HCT116 (cell line): Measurements from ENCODE around the gene ST7. TPM values are rescaled to one million over a fixed set of nuclear protein-coding genes. Genes with fewer than 3 reads are reported as not detected.

Experiments
- ATAC-seq: fragments of 200-7000 bp; cut with Tn5 transposase; 2 replicates; pipeline ENCODE4 v1.9.1; 2020; ENCODE audit warnings: mild to moderate bottlenecking, moderate library complexity
- BruUV-seq: library from RNA; stranded (reverse); fragments of 400-500 nt; replicated peaks from 2 replicates; lab custom pipeline; 2021; lab: Mats Ljungman, UMichigan
- CTCF ChIA-PET: fragments of 300-600 bp; sonication (Branson Sonifier 250); formaldehyde crosslinking; loops from one replicate; lab custom pipeline; 2021; ENCODE audit warnings: antibody characterized with exemption; lab: Charles Lee
- POLR2A ChIA-PET: fragments of 300-600, 350-600 bp; sonication (Branson Sonifier 250); formaldehyde crosslinking; loops from one replicate; lab custom pipeline; 2021; ENCODE audit warnings: antibody characterized with exemption; lab: Charles Lee
- RAD21 ChIA-PET, 2 experiments: fragments of 300-600 bp; sonication (Branson Sonifier 250); formaldehyde crosslinking; loops; one replicate each; lab custom pipeline; 2023; ENCODE audit warnings: low total read pairs in 2 of 2; ENCODE audit not compliant: uncharacterized antibody in 2 of 2, unreplicated experiment in 2 of 2, low non-redundant PET in 1 of 2; lab: Charles Lee
- DNase-seq: peaks from one replicate; pipeline ENCODE4 v3.0.0-alpha.2; 2010; ENCODE audit warnings: low read depth, low spot score
- H2AFZ ChIP-seq: fragments of 200-600 bp; shearing (Covaris generic), sonication (generic); 2 replicates; pipeline ENCODE4 v1.6.1; 2017; ENCODE audit warnings: low read depth, mixed run types, mixed read lengths, antibody characterized with exemption, low read length; ENCODE audit not compliant: poor library complexity, severe bottlenecking
- H3K27ac ChIP-seq: 2 replicates; pipeline ENCODE4 v1.5.1; 2012; ENCODE audit warnings: low read depth, low read length
- H3K27me3 ChIP-seq: fragments of 200-600 bp; sonication (generic); 2 replicates; pipeline ENCODE4 v1.6.1; 2016; ENCODE audit warnings: mixed run types, low read length, mixed read lengths; ENCODE audit not compliant: insufficient read depth
- H3K36me3 ChIP-seq, 2 experiments: fragments of 200-500 bp in 1 of 2; fragments of 200-600 bp in 1 of 2; sonication (Bioruptor generic) in 1 of 2; sonication (generic) in 1 of 2; 2 replicates each; pipeline versions ENCODE4 v1.5.1 to v1.6.1; 2014 to 2016; ENCODE audit warnings: low read length in 2 of 2, inconsistent platforms in 1 of 2, mixed read lengths in 1 of 2, mixed run types in 1 of 2; ENCODE audit not compliant: insufficient read depth in 2 of 2, control insufficient read depth in 1 of 2
- H3K4me1 ChIP-seq, 2 experiments: fragments of 200-600 bp in 1 of 2; sonication (generic) in 1 of 2; 2 replicates each; pipeline versions ENCODE4 v1.5.1 to v1.6.1; 2012 to 2017; ENCODE audit warnings: low read length in 2 of 2, inconsistent platforms in 1 of 2, mild to moderate bottlenecking in 1 of 2, mixed read lengths in 1 of 2, mixed run types in 1 of 2, moderate library complexity in 1 of 2; ENCODE audit not compliant: insufficient read depth in 2 of 2, control insufficient read depth in 1 of 2
- H3K4me2 ChIP-seq: fragments of 200-600 bp; sonication (generic); 2 replicates; pipeline ENCODE4 v1.6.1; 2017; ENCODE audit warnings: mixed run types, low read length, mixed read lengths
- H3K4me3 ChIP-seq, 2 experiments: fragments of 200-600 bp in 1 of 2; sonication (generic) in 1 of 2; replicated peaks in 1 of 2; 2 replicates each; pipeline ENCODE4 v1.5.1; 2011 to 2016; ENCODE audit warnings: low read length in 2 of 2, control low read depth in 1 of 2, low read depth in 1 of 2, mild to moderate bottlenecking in 1 of 2, mixed read lengths in 1 of 2, mixed run types in 1 of 2
- H3K79me2 ChIP-seq: fragments of 200-600 bp; sonication (generic); 2 replicates; pipeline ENCODE4 v1.6.1; 2017; ENCODE audit warnings: mild to moderate bottlenecking, mixed run types, low read length, moderate library complexity, mixed read lengths; ENCODE audit not compliant: insufficient read depth
- H3K9ac ChIP-seq: fragments of 200-600 bp; sonication (generic); 2 replicates; pipeline ENCODE4 v1.6.1; 2016; ENCODE audit warnings: low read length, mixed read lengths
- H3K9me2 ChIP-seq: fragments of 200-600 bp; sonication (generic), shearing (Covaris generic); 2 replicates; pipeline ENCODE4 v1.6.1; 2017; ENCODE audit warnings: mixed run types, mild to moderate bottlenecking, moderate library complexity; ENCODE audit not compliant: insufficient read depth
- H3K9me3 ChIP-seq, 2 experiments: fragments of 200-500 bp in 1 of 2; fragments of 200-600 bp in 1 of 2; sonication (Bioruptor generic) in 1 of 2; sonication (generic) in 1 of 2; 2 replicates each; pipeline ENCODE4 v1.6.1; 2014 to 2017; ENCODE audit warnings: low read length in 2 of 2, mixed read lengths in 2 of 2, inconsistent platforms in 1 of 2, low read depth in 1 of 2, mild to moderate bottlenecking in 1 of 2, mixed run types in 1 of 2, moderate library complexity in 1 of 2; ENCODE audit not compliant: control insufficient read depth in 1 of 2, insufficient read depth in 1 of 2
- H4K20me1 ChIP-seq: fragments of 200-600 bp; sonication (generic), shearing (Covaris generic); 2 replicates; pipeline ENCODE4 v1.6.1; 2017; ENCODE audit warnings: mixed run types, mild to moderate bottlenecking, moderate library complexity; ENCODE audit not compliant: insufficient read depth
- CTCF ChIP-seq, 3 experiments: fragments of 200-600 bp in 1 of 3; sonication (generic) in 1 of 3; IDR thresholded peaks in 2 of 3; conservative IDR thresholded peaks in 1 of 3; 2 replicates each; pipeline ENCODE4 v1.5.1; 2012 to 2017; ENCODE audit warnings: low read depth in 2 of 3, low read length in 2 of 3, antibody characterized with exemption in 1 of 3, borderline replicate concordance in 1 of 3, control low read depth in 1 of 3, mild to moderate bottlenecking in 1 of 3, mixed read lengths in 1 of 3, mixed run types in 1 of 3, moderate library complexity in 1 of 3; ENCODE audit not compliant: insufficient read depth in 1 of 3
- ELF1 ChIP-seq: IDR thresholded peaks from 2 replicates; pipeline ENCODE4 v1.6.1; 2012; ENCODE audit warnings: low read depth, borderline replicate concordance
- EZH2 ChIP-seq: fragments of 200-600 bp; sonication (generic); IDR thresholded peaks from 2 replicates; pipeline ENCODE4 v1.6.1; 2017; ENCODE audit warnings: antibody characterized with exemption, mixed run types
- FOSL1 ChIP-seq: IDR thresholded peaks from 2 replicates; pipeline ENCODE4 v1.6.1; 2012; ENCODE audit warnings: low read depth
- MAX ChIP-seq: IDR thresholded peaks from 2 replicates; pipeline ENCODE4 v1.6.1; 2012
- POLR2A ChIP-seq: IDR thresholded peaks from 2 replicates; pipeline ENCODE4 v1.7.0; 2011; ENCODE audit warnings: borderline replicate concordance; ENCODE audit not compliant: insufficient read depth, insufficient read length; ENCODE audit errors: extremely low read depth
- POLR2AphosphoS5 ChIP-seq: IDR thresholded peaks from 2 replicates; pipeline ENCODE4 v1.6.1; 2011; ENCODE audit warnings: mild to moderate bottlenecking, low read depth, low read length, moderate library complexity
- RAD21 ChIP-seq: IDR thresholded peaks from 2 replicates; pipeline ENCODE4 v1.6.1; 2012; ENCODE audit warnings: low read depth, mild to moderate bottlenecking
- REST ChIP-seq: IDR thresholded peaks from 2 replicates; pipeline ENCODE4 v1.6.1; 2012; ENCODE audit warnings: low read depth
- SIN3A ChIP-seq: IDR thresholded peaks from 2 replicates; pipeline ENCODE4 v1.6.1; 2012; ENCODE audit warnings: low read depth
- SP1 ChIP-seq: IDR thresholded peaks from 2 replicates; pipeline ENCODE4 v1.6.1; 2012; ENCODE audit warnings: low read depth
- SRF ChIP-seq: IDR thresholded peaks from 2 replicates; pipeline ENCODE4 v1.6.1; 2012; ENCODE audit warnings: low read depth
- TCF7L2 ChIP-seq: IDR thresholded peaks from 2 replicates; pipeline ENCODE4 v1.7.0; 2011; ENCODE audit warnings: borderline replicate concordance, inconsistent platforms; ENCODE audit not compliant: insufficient read depth, insufficient read length; ENCODE audit errors: extremely low read depth
- YY1 ChIP-seq: IDR thresholded peaks from 2 replicates; pipeline ENCODE4 v1.6.1; 2011; ENCODE audit warnings: low read length, low read depth, moderate library complexity, mild to moderate bottlenecking; ENCODE audit not compliant: insufficient replicate concordance; ENCODE audit errors: extremely low read depth
- ZBTB33 ChIP-seq: IDR thresholded peaks from 2 replicates; pipeline ENCODE4 v1.6.1; 2011; ENCODE audit warnings: mild to moderate bottlenecking, low read length, moderate library complexity; ENCODE audit not compliant: insufficient replicate concordance; ENCODE audit errors: extremely low read depth
- ZFX ChIP-seq: fragments of 450-650 bp; IDR thresholded peaks from 2 replicates; pipeline ENCODE4 v1.6.1; 2017
- ZNF274 ChIP-seq: fragments of 200-500 bp; sonication (Bioruptor generic); IDR thresholded peaks from 2 replicates; pipeline ENCODE4 v1.6.1; 2014; ENCODE audit warnings: mild to moderate bottlenecking, low read depth, low read length, inconsistent platforms
- intact Hi-C: fragments of 100-400 bp; cut with micrococcal nuclease; formaldehyde crosslinking; loops from 2 replicates; pipeline ENCODE4 v1.10.0; 2022
- total RNA-seq: library from RNA; stranded (reverse); gene quantifications from one replicate; pipeline ENCODE4 v1.2.1, GENCODE V29; 2021; ENCODE audit not compliant: unreplicated experiment

ST7 gene
- total RNA-seq, 1 experiment from 2014 or later: 12.6 TPM

GRCh38 chr7:117023325-117023854 is 70.1 kb downstream of the ST7 start:
- no peak for DNase-seq
- Histone ChIP-seq H3K9me3 (no peaks in the 10 kb centered on the region), H3K4me3 (no peak overlapping the region), H2AFZ (no peak overlapping the region), H3K4me2 (no peak overlapping the region), H3K4me1 (peaks cover 8 to 24% of the 10 kb centered on the region in 2 experiments), H3K9ac (no peak overlapping the region), H4K20me1 (no peaks in the 10 kb centered on the region), H3K79me2 (no peaks in the 10 kb centered on the region), H3K36me3 (no peaks in the 10 kb centered on the region), H3K27me3 (no peaks in the 10 kb centered on the region), H3K9me2 (no peaks in the 10 kb centered on the region), H3K27ac (no peak overlapping the region)
- ChIA-PET POLR2A (interaction anchor here (1.1 kb wide), 1 partner anchor 10 kb away, joined by 3 read pairs; no protein-coding TSS in a partner anchor), RAD21 (no interaction called here), CTCF (no interaction called here)
- BruUV-seq: no TSS peak
- no peak for TF ChIP-seq FOSL1
- TF ChIP-seq ZFX: no peak
- TF ChIP-seq CTCF (IDR thresholded peaks at IDR 0.05 in 2 of 3, conservative IDR thresholded peaks at IDR 0.05 in 1 of 3; ENCODE audit: borderline replicate concordance in 1 of 3, insufficient read depth in 1 of 3, low read depth in 2 of 3, low read length in 2 of 3): no peak
- no peak for TF ChIP-seq RAD21
- no peak for TF ChIP-seq EZH2
- no peak for TF ChIP-seq ELF1
- no peak for TF ChIP-seq MAX
- TF ChIP-seq TCF7L2: no peak
- no peak for TF ChIP-seq REST
- no peak for TF ChIP-seq SP1
- TF ChIP-seq POLR2A: no peak
- TF ChIP-seq ZNF274: no peak
- TF ChIP-seq YY1: no peak
- TF ChIP-seq POLR2AphosphoS5: no peak
- TF ChIP-seq SRF: no peak
- no peak for TF ChIP-seq ZBTB33
- no peak for TF ChIP-seq SIN3A
- ATAC-seq: no peak
- intact Hi-C loops: no loop called here
